ENCODE data around the gene PON2. TPM values are rescaled to one million over a fixed set of nuclear protein-coding genes. Genes with fewer than 3 reads are reported as not detected.

PON2 gene
- total and polyA plus RNA-seq, 2 of the 13 experiments (the other 11 are each of a cell fraction or from before 2014, with no cell fraction given) = 202 to 217 TPM

DNA sequence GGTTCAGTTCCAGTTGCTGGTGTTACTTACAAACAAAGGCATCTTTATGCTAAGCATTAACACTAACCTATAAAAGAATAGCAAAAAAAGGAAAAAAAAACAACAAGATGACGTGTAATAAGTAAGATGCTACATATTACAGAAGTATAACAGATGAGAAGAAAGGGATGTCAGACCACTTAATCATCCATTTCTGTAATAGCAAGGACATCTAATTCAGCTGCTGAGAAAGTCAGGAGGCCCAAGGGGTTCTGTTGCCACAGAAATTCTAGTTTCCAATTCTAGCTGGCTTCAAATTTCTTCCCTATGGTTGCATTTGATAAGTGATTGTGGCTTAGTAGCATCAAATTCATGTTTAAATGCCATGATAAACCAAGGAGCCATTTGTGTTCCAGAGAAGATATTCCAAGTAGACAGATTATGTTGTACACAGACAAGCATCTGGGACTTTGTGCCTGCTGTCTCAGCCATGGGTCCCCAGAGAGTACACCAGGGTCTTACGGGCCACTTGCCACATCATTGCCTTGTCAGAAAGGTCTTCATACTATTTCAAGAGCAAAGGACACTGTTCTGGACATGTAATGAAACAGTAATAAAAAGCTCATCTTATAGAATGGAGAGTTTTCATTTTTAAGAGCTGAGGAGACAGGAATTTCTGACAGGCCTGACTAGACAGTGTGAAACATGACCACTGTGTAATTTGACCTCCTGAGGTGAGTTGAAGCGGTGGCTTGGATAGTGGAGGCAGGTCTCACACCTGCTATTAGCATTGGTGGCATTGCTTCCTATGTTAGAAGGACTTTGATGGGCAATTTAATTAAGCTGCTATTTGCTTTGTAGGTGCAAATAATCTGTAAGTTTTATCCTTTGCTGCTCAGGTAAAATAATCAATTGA lies 46.7 kb upstream of the PON2 start:
- ATAC-seq (no peak), FAIRE-seq (peak; percentile 44), DNase-seq (ENCODE audit: low spot score) (no peak)
- ChIA-PET POLR2A (no interaction called here), CTCF (ENCODE audit: low intra/inter-chr PET ratio, low total read pairs) (no interaction called here)
- Histone ChIP-seq H3K79me2 (ENCODE audit: insufficient read depth, low read length) (no peaks in the 10 kb centered on the region), H4K20me1 (ENCODE audit: insufficient read depth, low read length) (no peaks in the 10 kb centered on the region), H3K4me3 (replicated peaks in 1 of 3; ENCODE audit: insufficient read depth in 1 of 3, low read depth in 2 of 3, low read length in 3 of 3) (no peak overlapping the region), H3K4me1 (ENCODE audit: insufficient read depth, low read length) (peaks cover 69% of the 10 kb centered on the region), H3K4me2 (ENCODE audit: low read depth, low read length) (peak overlapping the region; percentile 11; the same call in 1 of the 2 replicates), H3K9ac (ENCODE audit: insufficient read depth, low read depth, low read length) (no peak overlapping the region), H3K27ac (ENCODE audit: extremely low read length, insufficient read depth, low read length) (no peak overlapping the region), H3K9me3 (ENCODE audit: low read length) (no peaks in the 10 kb centered on the region), H2AFZ (ENCODE audit: low read length) (no peak overlapping the region), H3K27me3 (ENCODE audit: control insufficient read depth in 1 of 2, insufficient read depth in 2 of 2, low read length in 2 of 2) (no peaks in the 10 kb centered on the region), H3K36me3 (replicated peaks in 1 of 2; ENCODE audit: control insufficient read depth in 1 of 2, insufficient read depth in 2 of 2, low read length in 2 of 2) (no peaks in the 10 kb centered on the region)
- TF ChIP-seq SIX4 (CRISPR knock-in tag; IDR thresholded peaks at IDR 0.05) (peak; percentile 80), NFYB (CRISPR knock-in tag; IDR thresholded peaks at IDR 0.05) (no peak), SIX1 (CRISPR knock-in tag; IDR thresholded peaks at IDR 0.05; ENCODE audit: borderline replicate concordance) (peak; percentile 38; the same call in 1 of the 2 replicates)
- no TSS peak for BruUV-seq (replicated peaks)
- in situ Hi-C loops (cut with HindIII; ENCODE audit: extremely low pct_ligation_motif_present, low pct_unique_long_range_greater_than_20kb) (no loop called here), intact Hi-C loops (cut with micrococcal nuclease; ENCODE audit: unreplicated experiment) (no loop called here)
- WGBS (ENCODE audit: low lambda C conversion rate) = 61% methylated on average over 3 of the region's 3 CpGs

DNA sequence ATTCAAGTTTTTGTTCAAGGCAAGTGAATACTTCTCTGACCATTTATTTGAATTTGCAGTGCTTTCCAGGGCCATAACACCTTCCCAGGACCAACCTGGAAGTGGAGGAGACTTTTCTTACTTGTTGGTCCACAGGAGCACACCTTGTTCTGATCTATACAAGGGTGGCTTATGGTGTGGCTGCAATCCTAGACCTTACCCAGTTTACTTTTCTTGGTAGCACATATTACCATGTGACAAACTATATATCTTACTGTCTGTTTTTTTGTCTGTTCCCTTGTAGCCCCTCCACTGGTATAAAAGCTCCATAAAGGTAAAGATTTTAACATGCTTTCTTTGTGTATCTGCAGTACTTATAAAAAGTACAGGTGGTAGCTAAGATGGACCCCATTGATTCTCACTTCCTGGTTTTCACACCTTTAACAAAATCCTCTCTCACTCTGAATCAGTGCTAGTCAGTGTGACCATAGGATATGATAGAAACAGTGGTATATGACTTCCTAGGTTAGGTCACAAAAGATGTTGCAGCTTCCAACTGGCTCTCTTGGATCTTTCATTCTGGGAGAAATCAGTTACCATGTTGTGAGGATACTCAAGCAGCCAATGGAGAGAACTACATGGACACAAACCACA lies 45.3 kb upstream of the PON2 start:
- CTCF ChIA-PET (ENCODE audit: low intra/inter-chr PET ratio, low total read pairs) = interaction anchor here (4.6 kb wide), 1 partner anchor 84 kb away, joined by 28 read pairs; the partner anchor contains the start of gene PON3
- H4K20me1 ChIP-seq (ENCODE audit: insufficient read depth, low read length) = no peaks in the 10 kb centered on the region
- H3K9me3 ChIP-seq (ENCODE audit: low read length) = no peaks in the 10 kb centered on the region
- in situ Hi-C loops (cut with HindIII; ENCODE audit: extremely low pct_ligation_motif_present, low pct_unique_long_range_greater_than_20kb) = loop anchor here (5.0 kb wide), 3 partner anchors 38 to 138 kb away; partner anchors contain the start of gene PON3
- BruUV-seq (replicated peaks) = no TSS peak
- ATAC-seq (no peak), FAIRE-seq (no peak), DNase-seq (ENCODE audit: low spot score) (no peak)
- POLR2A ChIA-PET = interaction anchor here (1.9 to 5.2 kb wide), 2 partner anchors 45 to 137 kb away, joined by 5 to 18 read pairs; partner anchors contain the start of gene PON2
- H3K4me1 ChIP-seq (ENCODE audit: insufficient read depth, low read length) = peaks cover 56% of the 10 kb centered on the region
- H3K36me3 ChIP-seq (replicated peaks in 1 of 2; ENCODE audit: control insufficient read depth in 1 of 2, insufficient read depth in 2 of 2, low read length in 2 of 2) = no peaks in the 10 kb centered on the region
- H3K27ac ChIP-seq (ENCODE audit: extremely low read length, insufficient read depth, low read length) = no peak overlapping the region
- no peaks in the 10 kb centered on the region for H3K79me2 ChIP-seq (ENCODE audit: insufficient read depth, low read length)
- no peak for TF ChIP-seq ZNF484 (CRISPR knock-in tag; IDR thresholded peaks at IDR 0.05; ENCODE audit: borderline replicate concordance, low read depth)
- no peak for TF ChIP-seq ZNF543 (CRISPR knock-in tag; IDR thresholded peaks at IDR 0.05)
- TF ChIP-seq, protein P1, sequence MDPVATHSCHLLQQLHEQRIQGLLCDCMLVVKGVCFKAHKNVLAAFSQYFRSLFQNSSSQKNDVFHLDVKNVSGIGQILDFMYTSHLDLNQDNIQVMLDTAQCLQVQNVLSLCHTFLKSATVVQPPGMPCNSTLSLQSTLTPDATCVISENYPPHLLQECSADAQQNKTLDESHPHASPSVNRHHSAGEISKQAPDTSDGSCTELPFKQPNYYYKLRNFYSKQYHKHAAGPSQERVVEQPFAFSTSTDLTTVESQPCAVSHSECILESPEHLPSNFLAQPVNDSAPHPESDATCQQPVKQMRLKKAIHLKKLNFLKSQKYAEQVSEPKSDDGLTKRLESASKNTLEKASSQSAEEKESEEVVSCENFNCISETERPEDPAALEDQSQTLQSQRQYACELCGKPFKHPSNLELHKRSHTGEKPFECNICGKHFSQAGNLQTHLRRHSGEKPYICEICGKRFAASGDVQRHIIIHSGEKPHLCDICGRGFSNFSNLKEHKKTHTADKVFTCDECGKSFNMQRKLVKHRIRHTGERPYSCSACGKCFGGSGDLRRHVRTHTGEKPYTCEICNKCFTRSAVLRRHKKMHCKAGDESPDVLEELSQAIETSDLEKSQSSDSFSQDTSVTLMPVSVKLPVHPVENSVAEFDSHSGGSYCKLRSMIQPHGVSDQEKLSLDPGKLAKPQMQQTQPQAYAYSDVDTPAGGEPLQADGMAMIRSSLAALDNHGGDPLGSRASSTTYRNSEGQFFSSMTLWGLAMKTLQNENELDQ (CRISPR knock-in tag; IDR thresholded peaks at IDR 0.05; ENCODE audit: borderline replicate concordance) = no peak
- TF ChIP-seq ZNF501 (CRISPR knock-in tag; IDR thresholded peaks at IDR 0.05) = no peak
- TF ChIP-seq EEA1 (CRISPR knock-in tag; IDR thresholded peaks at IDR 0.05; ENCODE audit: borderline replicate concordance) = no peak
- TF ChIP-seq, protein P2, sequence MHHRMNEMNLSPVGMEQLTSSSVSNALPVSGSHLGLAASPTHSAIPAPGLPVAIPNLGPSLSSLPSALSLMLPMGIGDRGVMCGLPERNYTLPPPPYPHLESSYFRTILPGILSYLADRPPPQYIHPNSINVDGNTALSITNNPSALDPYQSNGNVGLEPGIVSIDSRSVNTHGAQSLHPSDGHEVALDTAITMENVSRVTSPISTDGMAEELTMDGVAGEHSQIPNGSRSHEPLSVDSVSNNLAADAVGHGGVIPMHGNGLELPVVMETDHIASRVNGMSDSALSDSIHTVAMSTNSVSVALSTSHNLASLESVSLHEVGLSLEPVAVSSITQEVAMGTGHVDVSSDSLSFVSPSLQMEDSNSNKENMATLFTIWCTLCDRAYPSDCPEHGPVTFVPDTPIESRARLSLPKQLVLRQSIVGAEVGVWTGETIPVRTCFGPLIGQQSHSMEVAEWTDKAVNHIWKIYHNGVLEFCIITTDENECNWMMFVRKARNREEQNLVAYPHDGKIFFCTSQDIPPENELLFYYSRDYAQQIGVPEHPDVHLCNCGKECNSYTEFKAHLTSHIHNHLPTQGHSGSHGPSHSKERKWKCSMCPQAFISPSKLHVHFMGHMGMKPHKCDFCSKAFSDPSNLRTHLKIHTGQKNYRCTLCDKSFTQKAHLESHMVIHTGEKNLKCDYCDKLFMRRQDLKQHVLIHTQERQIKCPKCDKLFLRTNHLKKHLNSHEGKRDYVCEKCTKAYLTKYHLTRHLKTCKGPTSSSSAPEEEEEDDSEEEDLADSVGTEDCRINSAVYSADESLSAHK (CRISPR knock-in tag; IDR thresholded peaks at IDR 0.05; ENCODE audit: borderline replicate concordance) = no peak
- TF ChIP-seq MXD4 (CRISPR knock-in tag; IDR thresholded peaks at IDR 0.05) = no peak
- intact Hi-C loops (cut with micrococcal nuclease; ENCODE audit: unreplicated experiment) = loop anchor here (5.0 kb wide), 2 partner anchors 123 to 233 kb away; no protein-coding TSS in a partner anchor
- no peak overlapping the region for H3K9ac ChIP-seq (ENCODE audit: insufficient read depth, low read depth, low read length)
- H3K4me3 ChIP-seq (replicated peaks in 1 of 3; ENCODE audit: insufficient read depth in 1 of 3, low read depth in 2 of 3, low read length in 3 of 3) = no peak overlapping the region
- no peak overlapping the region for H2AFZ ChIP-seq (ENCODE audit: low read length)
- no peaks in the 10 kb centered on the region for H3K27me3 ChIP-seq (ENCODE audit: control insufficient read depth in 1 of 2, insufficient read depth in 2 of 2, low read length in 2 of 2)
- H3K4me2 ChIP-seq (ENCODE audit: low read depth, low read length) = no peak overlapping the region

All from HepG2 (cell line).